Subcutaneous preadipocyte (primary cell): ENCODE results near the gene CARMIL1. TPM values are rescaled to one million over a fixed set of nuclear protein-coding genes. Genes with fewer than 3 reads are reported as not detected.

Experiments used
- small RNA-seq: library from RNA; depleted of rRNA; stranded (forward); fragments of <200 nt; gene quantifications from one replicate; pipeline ENCODE3, GENCODE V24; 2012
- total RNA-seq: library from RNA; depleted of rRNA; stranded (reverse); fragments of >200 nt; gene quantifications from 2 replicates; pipeline ENCODE4 v1.2.3, GENCODE V29; 2012

The CARMIL1 gene
- total RNA-seq, result 18.4 and 18.8 TPM in 2 replicates

GRCh38 chr6:25278914-25279747, at the start of gene CARMIL1:
TSS of gene CARMIL1 (plus strand) at chr6:25279374. CDS start at chr6:25279796, 422 bp downstream.

GRCh38 chr6:25652007-25652515, 372.9 kb downstream of the CARMIL1 start, which contains the start of gene SCGN:
TSS of gene SCGN (plus strand) at chr6:25652215. CDS start at chr6:25652404, 189 bp downstream.

Small RNA genes lying within 50 kb of the gene (small RNA-seq; reads per million reads assigned to genes)
- gene RF00019 (not detected), gene RNU6-987P (not detected)
